SK-N-MC (cell line): Measurements from ENCODE around the gene EFHD1.

Experiments
- EZH2 ChIP-seq: fragments of 200-600 bp; sonication (generic); IDR thresholded peaks from one replicate; pipeline ENCODE4 v1.6.1; 2017; ENCODE audit warnings: antibody characterized with exemption
- POLR2AphosphoS5 ChIP-seq: IDR thresholded peaks from 2 replicates; pipeline ENCODE4 v1.6.1; 2012; ENCODE audit warnings: mild to moderate bottlenecking, low read depth, low read length, borderline replicate concordance

- no peak for TF ChIP-seq POLR2AphosphoS5
- no peak for TF ChIP-seq EZH2
Observed at GRCh38 chr2:232632229-232632903, 1.0 kb upstream of the EFHD1 start.
